Caco-2 (cell line): ENCODE results near the gene TTC7B. TPM values are rescaled to one million over a fixed set of nuclear protein-coding genes. Genes with fewer than 3 reads are reported as not detected.

Source experiments
- BruUV-seq: library from RNA; stranded (reverse); fragments of 400-500 nt; replicated peaks from 2 replicates; lab custom pipeline; 2021; lab: Mats Ljungman, UMichigan
- CTCF ChIA-PET: fragments of 300-600 bp; sonication (Branson Sonifier 250); formaldehyde crosslinking; loops from one replicate; lab custom pipeline; 2022; ENCODE audit warnings: antibody characterized with exemption; lab: Charles Lee
- POLR2A ChIA-PET: fragments of 300-600 bp; sonication (Branson Sonifier 250); formaldehyde crosslinking; loops from one replicate; lab custom pipeline; 2022; ENCODE audit warnings: antibody characterized with exemption; lab: Charles Lee
- DNase-seq, 2 experiments: peaks; one replicate each; pipeline versions ENCODE4 v3.0.0 to v3.0.0-alpha.2; 2020 to 2022
- H3K27me3 ChIP-seq: replicated peaks from 2 replicates; pipeline ENCODE4 v1.6.0; 2011; ENCODE audit warnings: low read length; ENCODE audit not compliant: control insufficient read depth, insufficient read depth
- H3K36me3 ChIP-seq: 2 replicates; pipeline ENCODE4 v1.5.1; 2011; ENCODE audit warnings: low read length; ENCODE audit not compliant: control insufficient read depth, insufficient read depth
- H3K4me1 ChIP-seq: fragments of 250-450 bp; sonication (Bioruptor Pico); 2 replicates; pipeline ENCODE4 v1.5.1; 2020; ENCODE audit warnings: mild to moderate bottlenecking
- H3K4me3 ChIP-seq: 2 replicates; pipeline ENCODE4 v1.5.1; 2011; ENCODE audit warnings: low read depth, mild to moderate bottlenecking, control low read depth, low read length
- H3K9me3 ChIP-seq: fragments of 250-450 bp; sonication (Bioruptor Pico); 2 replicates; pipeline ENCODE4 v1.5.1; 2020; ENCODE audit warnings: mild to moderate bottlenecking, moderate library complexity
- H3K27ac Mint-ChIP-seq: one replicate; pipeline ENCODE4 v1.8.0; 2022; ENCODE audit warnings: mixed read lengths; ENCODE audit not compliant: unreplicated experiment
- H3K27me3 Mint-ChIP-seq: one replicate; pipeline ENCODE4 v1.8.0; 2022; ENCODE audit warnings: mixed read lengths; ENCODE audit not compliant: insufficient read depth, unreplicated experiment
- H3K36me3 Mint-ChIP-seq: one replicate; pipeline ENCODE4 v1.8.0; 2022; ENCODE audit warnings: mild to moderate bottlenecking, mixed read lengths; ENCODE audit not compliant: insufficient read depth, unreplicated experiment
- H3K4me1 Mint-ChIP-seq: one replicate; pipeline ENCODE4 v1.8.0; 2022; ENCODE audit warnings: low read depth, mixed read lengths; ENCODE audit not compliant: unreplicated experiment
- H3K4me3 Mint-ChIP-seq: one replicate; pipeline ENCODE4 v1.8.0; 2022; ENCODE audit warnings: mild to moderate bottlenecking, moderate library complexity, mixed read lengths; ENCODE audit not compliant: unreplicated experiment
- H3K9me3 Mint-ChIP-seq: one replicate; pipeline ENCODE4 v1.8.0; 2022; ENCODE audit warnings: mixed read lengths; ENCODE audit not compliant: unreplicated experiment
- intact Hi-C: fragments of 100-400 bp; cut with micrococcal nuclease; formaldehyde crosslinking; loops from one replicate; pipeline ENCODE4 v1.10.0; 2022; ENCODE audit not compliant: unreplicated experiment
- total RNA-seq: library from RNA; stranded (reverse); gene quantifications from 2 replicates; pipeline ENCODE4 v1.2.3, GENCODE V29; 2022
- TF ChIP-seq, protein P1 (sequence below), 2 experiments: fragments of 200-600 bp in 1 of 2; IDR thresholded peaks; 1 replicate in 1 of 2; 2 replicates in 1 of 2; pipeline versions ENCODE4 v1.5.1 to v1.8.0; 2011 to 2022; ENCODE audit warnings: antibody characterized with exemption in 1 of 2, control low read depth in 1 of 2, inconsistent platforms in 1 of 2, low read depth in 1 of 2, low read length in 1 of 2, mild to moderate bottlenecking in 1 of 2, moderate library complexity in 1 of 2; ENCODE audit not compliant: insufficient read depth in 1 of 2, severe bottlenecking in 1 of 2, unreplicated experiment in 1 of 2

Gene TTC7B
- total RNA-seq, 1 experiment from 2014 or later = 28.5 TPM

DNA sequence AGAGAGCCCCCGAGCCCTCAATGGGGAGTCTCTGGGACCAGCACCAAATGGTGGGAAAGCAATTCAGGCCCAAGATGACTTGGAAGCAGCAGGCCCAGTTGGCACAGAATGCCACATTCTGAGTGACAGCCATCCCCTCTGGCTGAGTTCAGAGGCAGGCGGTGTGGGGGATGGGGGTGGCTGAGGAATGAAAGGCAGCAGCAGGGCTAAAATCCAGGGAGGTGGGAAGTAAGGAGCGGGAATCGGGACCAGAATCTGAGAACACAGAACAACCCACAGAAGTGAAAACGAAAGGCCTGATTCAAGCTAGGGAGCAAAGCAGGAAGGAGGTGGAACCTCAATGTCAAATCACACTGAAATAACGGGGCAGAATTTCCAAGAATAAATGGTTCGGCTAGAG is 248.2 kb downstream of the TTC7B start:
- Mint-ChIP-seq H3K27ac (no peak overlapping the region), H3K4me3 (no peak overlapping the region), H3K9me3 (no peaks in the 10 kb centered on the region), H3K27me3 (no peaks in the 10 kb centered on the region), H3K36me3 (no peaks in the 10 kb centered on the region), H3K4me1 (no peaks in the 10 kb centered on the region)
- intact Hi-C loops = no loop called here
- Histone ChIP-seq H3K27me3 (no peaks in the 10 kb centered on the region), H3K36me3 (no peaks in the 10 kb centered on the region), H3K9me3 (no peaks in the 10 kb centered on the region), H3K4me1 (no peaks in the 10 kb centered on the region), H3K4me3 (no peak overlapping the region)
- DNase-seq = no peak
- CTCF ChIA-PET = no interaction called here
- POLR2A ChIA-PET = no interaction called here
- TF ChIP-seq, protein P1, sequence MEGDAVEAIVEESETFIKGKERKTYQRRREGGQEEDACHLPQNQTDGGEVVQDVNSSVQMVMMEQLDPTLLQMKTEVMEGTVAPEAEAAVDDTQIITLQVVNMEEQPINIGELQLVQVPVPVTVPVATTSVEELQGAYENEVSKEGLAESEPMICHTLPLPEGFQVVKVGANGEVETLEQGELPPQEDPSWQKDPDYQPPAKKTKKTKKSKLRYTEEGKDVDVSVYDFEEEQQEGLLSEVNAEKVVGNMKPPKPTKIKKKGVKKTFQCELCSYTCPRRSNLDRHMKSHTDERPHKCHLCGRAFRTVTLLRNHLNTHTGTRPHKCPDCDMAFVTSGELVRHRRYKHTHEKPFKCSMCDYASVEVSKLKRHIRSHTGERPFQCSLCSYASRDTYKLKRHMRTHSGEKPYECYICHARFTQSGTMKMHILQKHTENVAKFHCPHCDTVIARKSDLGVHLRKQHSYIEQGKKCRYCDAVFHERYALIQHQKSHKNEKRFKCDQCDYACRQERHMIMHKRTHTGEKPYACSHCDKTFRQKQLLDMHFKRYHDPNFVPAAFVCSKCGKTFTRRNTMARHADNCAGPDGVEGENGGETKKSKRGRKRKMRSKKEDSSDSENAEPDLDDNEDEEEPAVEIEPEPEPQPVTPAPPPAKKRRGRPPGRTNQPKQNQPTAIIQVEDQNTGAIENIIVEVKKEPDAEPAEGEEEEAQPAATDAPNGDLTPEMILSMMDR (IDR thresholded peaks at IDR 0.05; ENCODE audit: insufficient read depth in 1 of 2, low read depth in 1 of 2, low read length in 1 of 2, severe bottlenecking in 1 of 2, unreplicated experiment in 1 of 2) = no peak
- BruUV-seq = no TSS peak

DNA sequence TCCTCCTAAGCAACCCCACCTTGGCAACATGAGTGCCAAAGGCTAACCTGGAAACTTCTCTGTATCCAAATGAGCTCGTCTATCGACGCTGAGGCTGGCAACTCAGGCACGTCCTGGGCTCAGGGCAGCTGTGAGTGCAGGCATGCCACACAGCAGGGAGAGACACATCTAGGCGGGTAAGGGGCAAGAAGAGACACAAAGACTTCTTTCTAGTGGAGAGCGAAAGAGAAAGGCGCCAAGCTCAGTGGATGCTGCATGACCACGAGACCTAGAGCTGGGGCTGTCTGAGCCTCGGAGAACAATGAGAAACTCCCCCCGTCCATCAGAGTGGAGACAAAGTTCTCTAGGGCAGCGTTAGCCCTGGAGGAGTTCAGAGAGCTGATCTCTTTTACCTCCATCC is 249.0 kb downstream of the TTC7B start:
- POLR2A ChIA-PET = no interaction called here
- intact Hi-C loops = no loop called here
- Mint-ChIP-seq H3K4me1 (no peaks in the 10 kb centered on the region), H3K36me3 (no peaks in the 10 kb centered on the region), H3K27me3 (no peaks in the 10 kb centered on the region), H3K9me3 (no peaks in the 10 kb centered on the region), H3K4me3 (no peak overlapping the region), H3K27ac (no peak overlapping the region)
- Histone ChIP-seq H3K9me3 (no peaks in the 10 kb centered on the region), H3K4me3 (no peak overlapping the region), H3K36me3 (no peaks in the 10 kb centered on the region), H3K4me1 (no peaks in the 10 kb centered on the region), H3K27me3 (no peaks in the 10 kb centered on the region)
- CTCF ChIA-PET = no interaction called here
- no peak for DNase-seq
- TF ChIP-seq, protein P1 (IDR thresholded peaks at IDR 0.05; ENCODE audit: insufficient read depth in 1 of 2, low read depth in 1 of 2, low read length in 1 of 2, severe bottlenecking in 1 of 2, unreplicated experiment in 1 of 2) = no peak
- no TSS peak for BruUV-seq

DNA sequence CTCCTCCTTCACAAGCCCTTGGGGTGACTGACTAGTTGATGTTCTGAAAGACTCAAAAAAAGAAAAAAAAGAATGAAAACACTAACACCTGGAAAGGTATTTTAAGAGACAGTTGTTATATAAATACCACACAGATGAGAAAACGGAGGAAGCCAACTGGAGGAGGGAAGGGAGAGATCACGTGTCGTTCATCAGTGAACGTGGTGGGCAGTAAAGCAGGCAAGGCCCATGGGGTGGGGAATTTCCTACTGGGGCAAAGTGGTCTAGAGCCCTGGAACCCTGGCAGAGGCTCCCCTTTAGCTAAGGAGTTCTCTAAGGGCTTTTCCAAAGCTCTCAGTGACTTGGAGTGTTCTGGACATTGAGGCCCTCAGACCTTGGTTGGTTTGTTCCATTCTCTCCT is 249.7 kb downstream of the TTC7B start:
- intact Hi-C loops = no loop called here
- no TSS peak for BruUV-seq
- TF ChIP-seq, protein P1 (IDR thresholded peaks at IDR 0.05; ENCODE audit: insufficient read depth in 1 of 2, low read depth in 1 of 2, low read length in 1 of 2, severe bottlenecking in 1 of 2, unreplicated experiment in 1 of 2) = no peak

More for the DNA sequence above, 249.7 kb downstream of the TTC7B start:
- H3K27me3 Mint-ChIP-seq = no peaks in the 10 kb centered on the region
- ChIA-PET POLR2A (no interaction called here), CTCF (no interaction called here)
- H3K4me3 ChIP-seq = no peak overlapping the region
- H3K27me3 ChIP-seq = no peaks in the 10 kb centered on the region
- no peak overlapping the region for H3K27ac Mint-ChIP-seq
- H3K9me3 Mint-ChIP-seq = no peaks in the 10 kb centered on the region
- H3K9me3 ChIP-seq = no peaks in the 10 kb centered on the region
- DNase-seq = no peak
- no peaks in the 10 kb centered on the region for H3K36me3 ChIP-seq
- H3K4me1 ChIP-seq = no peaks in the 10 kb centered on the region
- H3K36me3 Mint-ChIP-seq = no peaks in the 10 kb centered on the region
- no peak overlapping the region for H3K4me3 Mint-ChIP-seq
- no peaks in the 10 kb centered on the region for H3K4me1 Mint-ChIP-seq
